GM18951 (cell line): ENCODE results near the gene ADARB2.
"Not testable (repeated sequence)": the region's sequence is repeated elsewhere in the genome, so short reads cannot be mapped to it uniquely, and the experiment has no call there.

Source experiments
- POLR2A ChIP-seq: IDR thresholded peaks from 4 replicates; pipeline ENCODE4 v1.6.1; 2011; ENCODE audit warnings: mild to moderate bottlenecking; ENCODE audit not compliant: insufficient read length, insufficient read depth; ENCODE audit errors: extremely low read depth
- in situ Hi-C: fragments of 300-500 bp; cut with MboI; formaldehyde crosslinking; loops from one replicate; pipeline ENCODE4 v1.12.0; 2022; ENCODE audit warnings: low sequenced_read_pairs, mixed read lengths, inconsistent platforms; ENCODE audit not compliant: unreplicated experiment

The ADARB2 gene

DNA sequence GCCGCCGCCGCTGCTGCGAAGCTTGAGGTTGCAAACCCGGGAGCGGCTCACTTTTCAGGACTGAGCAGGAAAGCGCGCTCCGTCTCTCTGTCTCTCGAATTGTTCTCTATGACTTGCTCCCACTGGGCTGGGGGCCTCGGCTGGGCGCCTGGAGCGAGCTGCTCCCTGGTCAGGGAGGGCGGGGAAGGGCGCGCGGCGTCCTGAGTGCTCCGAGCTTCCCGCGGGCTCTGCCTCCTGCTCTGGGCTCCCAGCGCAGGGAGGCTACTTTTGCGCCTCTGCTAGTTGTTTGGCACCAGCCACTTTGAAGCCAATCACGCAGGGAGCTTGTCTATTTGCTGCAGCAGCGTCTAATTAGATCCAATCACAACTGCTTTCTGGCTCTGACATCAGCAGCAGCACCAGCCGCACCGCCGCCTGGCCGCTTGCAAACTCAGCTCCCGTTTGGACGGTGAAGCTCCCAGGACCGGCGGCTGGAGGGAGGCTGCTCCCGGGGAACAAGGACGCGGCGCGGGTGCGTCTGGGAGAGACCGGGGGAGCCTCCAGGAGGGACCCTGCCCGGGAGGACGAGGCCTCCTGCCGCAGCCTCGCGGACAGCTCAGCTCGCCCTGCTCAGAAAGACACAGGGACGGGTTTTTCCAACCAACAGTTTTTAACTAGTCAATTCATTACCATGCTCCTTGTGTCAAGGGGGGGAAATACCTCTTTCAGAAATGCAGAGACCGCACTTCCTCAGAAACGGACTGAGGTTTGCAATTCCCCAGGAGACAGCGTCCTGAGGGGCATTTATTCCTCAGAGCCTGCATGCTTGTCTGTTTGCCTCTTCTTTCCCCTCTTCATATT is at the start of gene ADARB2:
Gene ADARB2, minus strand, starts transcription at position 304 of the 840 bp plus-strand sequence.
- TF ChIP-seq POLR2A, result peak; percentile 81
- in situ Hi-C loops, result no loop called here

GRCh38 chr10:1785835-1786234 is 48.5 kb upstream of the ADARB2 start:
- in situ Hi-C loops, result no loop called here
- TF ChIP-seq POLR2A, result no peak

DNA sequence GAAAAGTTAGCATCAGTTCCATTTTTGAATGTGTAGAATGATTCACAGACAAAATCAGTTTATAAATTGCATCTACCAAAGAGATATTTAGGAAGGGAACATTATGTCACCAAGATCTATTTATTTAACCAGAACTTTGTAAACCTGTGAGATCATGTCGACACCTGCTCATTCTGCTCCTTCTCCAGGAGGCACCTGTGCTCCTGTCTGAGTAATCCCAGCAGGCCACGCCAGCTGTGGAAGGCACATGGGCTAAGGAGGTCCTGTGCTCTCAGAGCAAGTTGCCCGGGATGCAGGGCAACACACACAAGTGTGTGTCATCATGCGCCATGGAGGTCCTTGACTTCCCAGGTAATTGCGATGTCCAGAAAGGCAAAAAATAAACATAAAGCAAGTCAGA is 45.5 kb upstream of the ADARB2 start:
- TF ChIP-seq POLR2A, result no peak
- in situ Hi-C loops, result no loop called here

DNA sequence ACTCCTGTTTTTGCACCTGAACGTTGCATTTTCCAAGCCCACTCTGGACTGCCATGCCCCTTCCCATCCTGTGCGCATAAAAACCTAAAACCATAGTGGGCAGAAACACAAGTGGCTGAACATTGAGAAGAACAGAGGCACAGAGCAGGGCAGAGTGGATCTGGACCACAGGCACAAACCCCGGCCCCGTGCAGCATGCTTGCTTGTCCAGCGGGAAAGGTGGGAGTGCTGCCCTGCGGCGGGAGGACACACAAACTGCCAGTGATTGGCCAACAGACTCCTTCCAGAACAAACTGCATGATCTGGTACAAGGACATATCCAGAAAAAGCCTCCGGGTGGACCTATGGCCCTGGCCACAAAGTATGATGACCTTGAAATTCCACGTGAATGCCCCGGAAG is 42.5 kb upstream of the ADARB2 start:
- no peak for TF ChIP-seq POLR2A
- in situ Hi-C loops, result no loop called here

GRCh38 chr10:1778375-1778969 is 41.1 kb upstream of the ADARB2 start:
- TF ChIP-seq POLR2A, result no peak
- in situ Hi-C loops, result no loop called here

DNA sequence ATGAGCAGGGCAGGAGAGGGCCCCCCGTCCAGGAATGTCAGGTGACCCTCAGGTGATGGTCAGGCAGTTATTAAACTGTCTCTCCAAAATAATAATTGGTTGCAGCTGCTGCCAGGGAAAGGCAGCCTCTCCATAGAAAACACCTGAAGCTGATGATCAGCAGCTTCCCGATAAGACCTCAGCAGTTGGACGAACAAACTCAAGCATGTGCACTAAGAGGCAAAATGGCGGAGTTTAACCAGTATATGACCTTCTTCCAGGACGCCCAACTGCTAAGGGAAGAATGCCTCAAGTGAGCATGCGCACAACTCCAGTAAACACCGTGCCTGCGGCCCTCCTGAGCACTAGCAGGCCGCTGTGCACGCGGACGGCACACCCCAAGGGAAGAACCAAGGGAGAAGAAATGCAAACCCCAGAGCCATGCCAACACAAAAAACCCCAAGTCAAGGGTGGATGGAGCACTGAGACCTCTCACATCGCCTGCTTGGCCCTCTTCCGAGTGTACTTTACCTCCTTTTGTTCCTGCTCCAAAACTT is 38.9 kb upstream of the ADARB2 start:
- in situ Hi-C loops, result no loop called here
- TF ChIP-seq POLR2A, result no peak

DNA sequence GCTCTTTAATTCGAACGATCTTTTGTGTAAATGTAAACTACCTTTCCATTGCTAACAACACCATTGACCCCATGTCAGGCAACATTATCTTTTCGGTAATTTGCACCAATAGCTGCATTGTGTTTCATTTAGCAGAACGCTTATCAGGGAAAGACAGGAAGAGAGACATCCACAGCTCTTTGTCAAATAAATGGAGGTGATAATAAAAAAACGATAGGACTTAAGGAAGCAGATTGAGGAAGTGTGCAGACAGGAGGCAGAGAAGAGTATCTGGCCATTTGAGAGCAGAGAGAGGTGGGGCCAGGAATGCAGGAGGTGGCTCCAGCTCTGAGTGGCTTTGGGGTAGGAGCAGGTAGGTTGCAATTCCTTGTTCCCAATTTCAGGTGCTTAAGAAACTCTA is 37.5 kb upstream of the ADARB2 start:
- no peak for TF ChIP-seq POLR2A
- in situ Hi-C loops, result no loop called here

- in situ Hi-C loops, result not testable (repeated sequence)
Observed at GRCh38 chr10:1773204-1773603, 35.9 kb upstream of the ADARB2 start.

GRCh38 chr10:1766049-1766448 is 28.7 kb upstream of the ADARB2 start:
- TF ChIP-seq POLR2A, result no peak
- in situ Hi-C loops, result no loop called here

DNA sequence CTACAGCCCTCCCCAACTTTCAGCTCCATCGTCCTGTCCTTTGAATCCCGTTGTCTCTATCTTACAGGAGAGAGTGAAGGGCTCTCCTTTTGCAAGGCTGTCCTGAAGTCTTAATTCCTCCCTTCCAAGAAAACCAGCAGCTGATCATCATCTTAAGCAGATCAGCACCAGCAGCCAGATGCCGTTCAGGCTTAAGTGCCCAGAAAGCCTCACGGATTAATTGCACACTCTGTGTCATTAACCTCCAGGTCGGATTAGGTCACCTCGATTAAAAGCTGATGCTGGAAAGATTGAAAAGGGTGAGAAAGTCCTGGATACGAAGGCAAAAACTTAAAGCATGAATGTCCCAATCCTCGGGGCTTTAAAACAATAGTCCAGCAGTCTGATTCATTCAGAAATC is 24.8 kb upstream of the ADARB2 start:
- no peak for TF ChIP-seq POLR2A
- in situ Hi-C loops, result no loop called here

DNA sequence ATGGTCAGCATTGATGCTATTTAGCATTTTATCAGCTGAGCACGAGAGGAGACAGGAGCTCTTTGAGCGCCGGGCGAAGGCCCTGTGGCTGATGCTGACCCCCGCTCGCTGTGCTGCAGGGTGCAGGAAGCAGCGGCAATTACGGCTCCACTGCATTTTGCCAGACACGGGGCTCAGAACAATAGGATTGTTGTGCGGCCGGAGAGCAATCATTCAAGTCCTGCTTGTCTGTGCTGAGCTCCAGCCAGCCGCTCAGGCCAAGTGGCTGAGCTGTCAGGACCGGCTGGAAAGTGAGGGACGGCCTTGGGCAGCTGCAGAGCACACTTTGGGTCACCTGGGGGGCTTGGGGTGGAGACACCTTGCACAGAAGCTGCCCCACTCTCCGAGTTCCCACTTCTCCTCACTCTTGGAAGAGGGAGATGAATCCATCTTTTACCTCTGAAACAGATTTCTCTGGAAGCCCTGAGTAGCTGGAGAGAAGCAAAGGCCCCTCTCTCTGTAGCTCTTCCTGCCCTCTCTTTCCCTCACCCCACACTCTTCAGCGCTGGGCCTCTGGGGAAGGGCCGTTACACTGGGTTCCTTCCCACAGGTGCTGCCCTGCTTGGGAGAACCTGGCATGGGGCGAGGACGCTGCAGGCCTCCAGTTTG is 17.3 kb upstream of the ADARB2 start:
- in situ Hi-C loops, result no loop called here
- no peak for TF ChIP-seq POLR2A

DNA sequence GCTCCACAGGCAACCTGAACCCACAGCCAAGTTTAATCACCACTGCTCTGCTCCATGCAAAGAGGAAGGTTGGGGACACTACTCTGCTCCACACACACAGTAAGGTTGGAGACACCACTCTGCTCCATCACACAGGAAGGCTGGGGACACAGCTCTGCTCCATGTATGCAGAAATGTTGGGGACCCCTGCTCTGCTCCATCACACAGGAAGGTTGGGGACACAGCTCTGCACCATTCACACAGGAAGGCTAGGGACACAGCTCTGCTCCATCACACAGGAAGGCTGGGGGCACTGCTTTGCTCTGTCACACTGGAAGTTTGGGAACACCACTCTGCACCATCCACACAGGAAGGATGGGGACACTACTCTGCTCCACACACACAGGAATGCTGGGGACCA is 14.8 kb upstream of the ADARB2 start:
- TF ChIP-seq POLR2A, result no peak
- in situ Hi-C loops, result no loop called here

DNA sequence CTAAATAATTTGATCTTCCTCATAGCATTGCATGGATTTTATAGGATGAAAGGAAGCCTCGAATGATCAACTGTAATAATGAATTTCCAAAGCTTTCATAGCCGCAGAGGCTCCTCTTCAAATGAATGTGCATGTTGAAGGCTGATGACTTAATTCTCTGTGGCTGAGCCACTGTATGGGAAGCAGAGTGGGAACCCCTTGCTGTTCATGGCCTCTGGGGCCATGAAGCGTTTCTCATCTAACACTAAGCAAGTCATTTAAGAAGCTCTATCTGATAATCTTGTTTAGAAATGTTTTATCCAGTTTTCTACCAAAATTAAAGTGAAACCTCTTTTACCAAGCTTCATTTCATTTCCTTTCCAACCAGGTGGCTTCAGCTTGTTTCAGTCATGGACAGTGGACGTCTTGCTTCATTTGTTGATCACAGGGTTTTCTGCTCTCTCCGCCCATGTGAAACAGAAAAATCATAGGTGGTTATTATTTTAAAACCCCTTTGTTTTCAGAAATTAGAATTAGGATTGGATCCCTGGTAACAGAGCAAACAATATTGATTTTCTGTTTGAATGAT is 10.3 kb upstream of the ADARB2 start:
- in situ Hi-C loops, result no loop called here
- no peak for TF ChIP-seq POLR2A
